GM23338 (cell line): ENCODE data around the gene MRGPRF. TPM values are rescaled to one million over a fixed set of nuclear protein-coding genes. Genes with fewer than 3 reads are reported as not detected.

ENCODE experiments used
- ATAC-seq: fragments of 200-7000 bp; cut with Tn5 transposase; 3 replicates; pipeline ENCODE4 v1.9.1; 2020
- DNase-seq: peaks from one replicate; pipeline ENCODE4 v3.0.0-alpha.2; 2015; ENCODE audit warnings: low spot score
- H2AFZ ChIP-seq: fragments of 200-600 bp; sonication (generic); 2 replicates; pipeline ENCODE4 v1.8.0; 2016; ENCODE audit warnings: antibody characterized with exemption, mild to moderate bottlenecking, moderate library complexity
- H3F3A ChIP-seq: fragments of 200-600 bp; sonication (generic); replicated peaks from 2 replicates; pipeline ENCODE4 v1.8.0; 2017; ENCODE audit warnings: antibody characterized with exemption, mixed run types, low read depth
- H3K27ac ChIP-seq: fragments of 200-600 bp; sonication (generic); 2 replicates; pipeline ENCODE4 v1.6.1; 2016; ENCODE audit warnings: low read depth
- H3K27me3 ChIP-seq: fragments of 200-600 bp; sonication (generic); 2 replicates; pipeline ENCODE4 v1.8.0; 2016; ENCODE audit warnings: mild to moderate bottlenecking, mixed run types, moderate library complexity; ENCODE audit not compliant: insufficient read depth
- H3K36me3 ChIP-seq: fragments of 200-600 bp; sonication (generic); 2 replicates; pipeline ENCODE4 v1.8.0; 2016; ENCODE audit warnings: mild to moderate bottlenecking; ENCODE audit not compliant: insufficient read depth
- H3K4me1 ChIP-seq: fragments of 200-600 bp; sonication (generic); 2 replicates; pipeline ENCODE4 v1.8.0; 2016; ENCODE audit warnings: mild to moderate bottlenecking, moderate library complexity; ENCODE audit not compliant: insufficient read depth
- H3K4me2 ChIP-seq: fragments of 200-600 bp; sonication (generic); 2 replicates; pipeline ENCODE4 v1.7.1; 2017; ENCODE audit warnings: mixed run types
- H3K4me3 ChIP-seq: fragments of 200-600 bp; sonication (generic); 2 replicates; pipeline ENCODE4 v1.6.1; 2016; ENCODE audit warnings: mixed run types
- H3K79me2 ChIP-seq: fragments of 200-600 bp; sonication (generic); replicated peaks from 2 replicates; pipeline ENCODE4 v1.8.0; 2017; ENCODE audit warnings: mild to moderate bottlenecking; ENCODE audit not compliant: insufficient read depth
- H3K9me2 ChIP-seq: fragments of 200-600 bp; sonication (generic); 2 replicates; pipeline ENCODE4 v1.8.0; 2017; ENCODE audit not compliant: insufficient read depth
- H4K20me1 ChIP-seq: fragments of 200-600 bp; sonication (generic); replicated peaks from 2 replicates; pipeline ENCODE4 v1.8.0; 2017; ENCODE audit warnings: mild to moderate bottlenecking; ENCODE audit not compliant: insufficient read depth
- H3K27ac Mint-ChIP-seq: 2 replicates; pipeline ENCODE4 v1.8.0; 2020; ENCODE audit warnings: inconsistent platforms, mild to moderate bottlenecking, moderate library complexity, mixed read lengths
- H3K27me3 Mint-ChIP-seq: 3 replicates; pipeline ENCODE4 v1.8.0; 2022; ENCODE audit warnings: low read depth, mild to moderate bottlenecking, moderate library complexity, mixed read lengths, inconsistent platforms; ENCODE audit not compliant: insufficient read depth, poor library complexity
- H3K36me3 Mint-ChIP-seq: 3 replicates; pipeline ENCODE4 v1.8.0; 2021; ENCODE audit warnings: low read depth, mild to moderate bottlenecking, inconsistent platforms, moderate library complexity, mixed read lengths
- H3K4me1 Mint-ChIP-seq: 3 replicates; pipeline ENCODE4 v1.8.0; 2020; ENCODE audit warnings: mild to moderate bottlenecking, inconsistent platforms, mixed read lengths
- H3K4me3 Mint-ChIP-seq: 3 replicates; pipeline ENCODE4 v1.8.0; 2021; ENCODE audit warnings: moderate library complexity, mild to moderate bottlenecking, inconsistent platforms, mixed read lengths
- H3K9me3 Mint-ChIP-seq: 3 replicates; pipeline ENCODE4 v1.8.0; 2020; ENCODE audit warnings: moderate library complexity, mild to moderate bottlenecking, inconsistent platforms, mixed read lengths
- CREB1 ChIP-seq: fragments of 250-450 bp; sonication (Bioruptor Pico); IDR thresholded peaks from 2 replicates; pipeline ENCODE4 v1.5.0; 2020; ENCODE audit warnings: low read depth, mild to moderate bottlenecking, moderate library complexity
- CTCF ChIP-seq, 2 experiments: fragments of 200-600 bp in 1 of 2; sonication (generic) in 1 of 2; conservative IDR thresholded peaks; 2 replicates each; pipeline versions ENCODE4 v1.5.1 to v1.6.1; 2016 to 2017; ENCODE audit warnings: antibody characterized with exemption in 2 of 2, low read depth in 2 of 2, mild to moderate bottlenecking in 2 of 2, moderate library complexity in 1 of 2
- ETS1 ChIP-seq: IDR thresholded peaks from 2 replicates; pipeline ENCODE4 v1.6.1; 2016; ENCODE audit warnings: antibody characterized with exemption
- EZH2phosphoT487 ChIP-seq: fragments of 200-600 bp; sonication (generic); IDR thresholded peaks from one replicate; pipeline ENCODE4 v1.8.1; 2018; ENCODE audit warnings: antibody characterized with exemption; ENCODE audit not compliant: unreplicated experiment
- JUNB ChIP-seq: IDR thresholded peaks from one replicate; pipeline ENCODE4 v1.6.1; 2016; ENCODE audit warnings: antibody characterized with exemption; ENCODE audit not compliant: unreplicated experiment
- NANOG ChIP-seq: IDR thresholded peaks from 2 replicates; pipeline ENCODE4 v1.6.1; 2016; ENCODE audit warnings: antibody characterized with exemption, borderline replicate concordance
- POLR2AphosphoS5 ChIP-seq: IDR thresholded peaks from 2 replicates; pipeline ENCODE4 v1.6.1; 2016; ENCODE audit warnings: antibody characterized with exemption, low read depth
- REST ChIP-seq: IDR thresholded peaks from one replicate; pipeline ENCODE4 v1.6.1; 2018; ENCODE audit warnings: antibody characterized with exemption; ENCODE audit not compliant: unreplicated experiment
- STAT1 ChIP-seq: IDR thresholded peaks from one replicate; pipeline ENCODE4 v1.6.1; 2016; ENCODE audit warnings: antibody characterized with exemption; ENCODE audit not compliant: unreplicated experiment
- ZNF114 ChIP-seq: fragments of 250-450 bp; sonication (Bioruptor Pico); IDR thresholded peaks from 2 replicates; pipeline ENCODE4 v1.5.0; 2020; ENCODE audit warnings: mild to moderate bottlenecking, moderate library complexity
- ZNF331 ChIP-seq: fragments of 250-450 bp; sonication (Bioruptor Pico); IDR thresholded peaks from 2 replicates; pipeline ENCODE4 v1.5.0; 2020; ENCODE audit warnings: low read depth, mild to moderate bottlenecking, moderate library complexity
- polyA plus RNA-seq: library from polyadenylated mRNA; unstranded; fragments of >200 nt; fragmentation: Nextera tagmentation; extraction: Ambion mirVana; gene quantifications from 2 replicates; pipeline ENCODE4 v1.2.1, GENCODE V29; 2016
- total RNA-seq: library from RNA; depleted of rRNA; stranded (reverse); fragments of >200 nt; shearing (Covaris generic); gene quantifications from 2 replicates; pipeline ENCODE4 v1.2.3, GENCODE V29; 2014

Gene MRGPRF
- total and polyA plus RNA-seq, 2 experiments from 2014 or later: 3.3 to 9.0 TPM

- Histone ChIP-seq H3K27ac (no peak overlapping the region), H3K36me3 (no peaks in the 10 kb centered on the region)
- TF ChIP-seq CREB1 (CRISPR knock-in tag) (no peak), EZH2phosphoT487 (no peak), ETS1 (no peak), ZNF331 (CRISPR knock-in tag) (no peak), NANOG (no peak), REST (no peak)
These were observed 24.5 kb upstream of the MRGPRF start for GRCh38 chr11:69037544-69037943.

GRCh38 chr11:69037074-69037473 is 24.0 kb upstream of the MRGPRF start:
- no peak overlapping the region for H3K27ac Mint-ChIP-seq
- Histone ChIP-seq H3K4me1 (no peaks in the 10 kb centered on the region), H3K27ac (no peak overlapping the region), H3K27me3 (no peaks in the 10 kb centered on the region), H3K36me3 (no peaks in the 10 kb centered on the region), H3F3A (no peaks in the 10 kb centered on the region), H3K4me2 (no peak overlapping the region), H3K4me3 (no peak overlapping the region), H3K79me2 (no peaks in the 10 kb centered on the region), H3K9me2 (peaks cover 8% of the 10 kb centered on the region; the same call in 1 of the 2 replicates), H2AFZ (no peak overlapping the region), H4K20me1 (no peaks in the 10 kb centered on the region)
- H3K27me3 Mint-ChIP-seq: peaks cover 2% of the 10 kb centered on the region
- no peaks in the 10 kb centered on the region for H3K36me3 Mint-ChIP-seq
- no peak for ATAC-seq
- no peak for DNase-seq
- no peaks in the 10 kb centered on the region for H3K9me3 Mint-ChIP-seq
- H3K4me3 Mint-ChIP-seq: no peak overlapping the region
- H3K4me1 Mint-ChIP-seq: peaks cover 22% of the 10 kb centered on the region
- TF ChIP-seq CTCF (conservative IDR thresholded peaks at IDR 0.05; ENCODE audit: low read depth in 2 of 2): no peak
- no peak for TF ChIP-seq ZNF331 (CRISPR knock-in tag)
- TF ChIP-seq STAT1: no peak
- no peak for TF ChIP-seq CREB1 (CRISPR knock-in tag)
- no peak for TF ChIP-seq JUNB
- no peak for TF ChIP-seq POLR2AphosphoS5
- TF ChIP-seq ETS1: no peak
- no peak for TF ChIP-seq ZNF114
- no peak for TF ChIP-seq NANOG
- TF ChIP-seq REST: no peak

More at GRCh38 chr11:69037544-69037943, 24.5 kb upstream of the MRGPRF start:
- H3K27me3 Mint-ChIP-seq: peaks cover 2% of the 10 kb centered on the region
- H3K4me3 Mint-ChIP-seq: no peak overlapping the region
- H3K36me3 Mint-ChIP-seq: no peaks in the 10 kb centered on the region
- no peaks in the 10 kb centered on the region for H3K79me2 ChIP-seq
- H3K4me2 ChIP-seq: no peak overlapping the region
- H2AFZ ChIP-seq: no peak overlapping the region
- no peaks in the 10 kb centered on the region for H3F3A ChIP-seq
- no peaks in the 10 kb centered on the region for H3K27me3 ChIP-seq
- ATAC-seq (no peak), DNase-seq (no peak)
- no peak overlapping the region for H3K4me3 ChIP-seq
- H3K4me1 ChIP-seq: no peaks in the 10 kb centered on the region
- no peak overlapping the region for H3K27ac Mint-ChIP-seq
- no peaks in the 10 kb centered on the region for H3K9me3 Mint-ChIP-seq
- H3K9me2 ChIP-seq: peaks cover 8% of the 10 kb centered on the region; the same call in 1 of the 2 replicates
- no peaks in the 10 kb centered on the region for H4K20me1 ChIP-seq
- peaks cover 22% of the 10 kb centered on the region for H3K4me1 Mint-ChIP-seq
